Adrenal gland (tissue), 5 donors: Measurements from ENCODE around the gene FHL5.

Source experiments
- POLR2A ChIP-seq, 2 donors: fragments of 450-650 bp; IDR thresholded peaks; one replicate each; pipeline ENCODE4 v1.6.1; 2017; ENCODE audit warnings: antibody characterized with exemption in 2 of 2, mild to moderate bottlenecking in 2 of 2, moderate library complexity in 1 of 2
- TF ChIP-seq, protein P1 (sequence below), 6 experiments: fragments of 450-650 bp in 4 of 6; fragments of 200-600 bp in 2 of 6; sonication (generic) in 1 of 6; IDR thresholded peaks; 1 replicate in 5 of 6; 2 replicates in 1 of 6; pipeline versions ENCODE4 v1.5.1 to v1.8.0; 2016 to 2021; ENCODE audit warnings: antibody characterized with exemption in 6 of 6, mild to moderate bottlenecking in 2 of 6, moderate library complexity in 1 of 6
- donor health status: DM: no; HTN: no; CAD: no.

GRCh38 chr6:96626759-96627364 is 63.9 kb downstream of the FHL5 start:
- TF ChIP-seq, protein P1, sequence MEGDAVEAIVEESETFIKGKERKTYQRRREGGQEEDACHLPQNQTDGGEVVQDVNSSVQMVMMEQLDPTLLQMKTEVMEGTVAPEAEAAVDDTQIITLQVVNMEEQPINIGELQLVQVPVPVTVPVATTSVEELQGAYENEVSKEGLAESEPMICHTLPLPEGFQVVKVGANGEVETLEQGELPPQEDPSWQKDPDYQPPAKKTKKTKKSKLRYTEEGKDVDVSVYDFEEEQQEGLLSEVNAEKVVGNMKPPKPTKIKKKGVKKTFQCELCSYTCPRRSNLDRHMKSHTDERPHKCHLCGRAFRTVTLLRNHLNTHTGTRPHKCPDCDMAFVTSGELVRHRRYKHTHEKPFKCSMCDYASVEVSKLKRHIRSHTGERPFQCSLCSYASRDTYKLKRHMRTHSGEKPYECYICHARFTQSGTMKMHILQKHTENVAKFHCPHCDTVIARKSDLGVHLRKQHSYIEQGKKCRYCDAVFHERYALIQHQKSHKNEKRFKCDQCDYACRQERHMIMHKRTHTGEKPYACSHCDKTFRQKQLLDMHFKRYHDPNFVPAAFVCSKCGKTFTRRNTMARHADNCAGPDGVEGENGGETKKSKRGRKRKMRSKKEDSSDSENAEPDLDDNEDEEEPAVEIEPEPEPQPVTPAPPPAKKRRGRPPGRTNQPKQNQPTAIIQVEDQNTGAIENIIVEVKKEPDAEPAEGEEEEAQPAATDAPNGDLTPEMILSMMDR (IDR thresholded peaks at IDR 0.05) = peak in 5 of 6 experiments; percentile 50 to 71 (median 60)
- TF ChIP-seq POLR2A (IDR thresholded peaks at IDR 0.05) = no peak
